Suprapubic skin (tissue), 4 donors: ENCODE results near the gene SP140L.

Experiments
- EP300 ChIP-seq: sonication (generic); formaldehyde crosslinking; IDR thresholded peaks from one replicate; pipeline ENCODE4 v1.6.1; 2017; ENCODE audit warnings: antibody characterized with exemption
- POLR2A ChIP-seq, 2 donors: fragments of 450-650 bp; IDR thresholded peaks; one replicate each; pipeline ENCODE4 v1.6.1; 2017; ENCODE audit warnings: antibody characterized with exemption in 2 of 2, mild to moderate bottlenecking in 2 of 2, moderate library complexity in 2 of 2
- POLR2AphosphoS5 ChIP-seq, 3 donors: sonication (generic); formaldehyde crosslinking; IDR thresholded peaks; one replicate each; pipeline ENCODE4 v1.6.1; 2017; ENCODE audit warnings: antibody characterized with exemption in 3 of 3
- TF ChIP-seq, protein P1 (sequence below), 2 donors: fragments of 200-600 bp in 1 of 2; fragments of 450-650 bp in 1 of 2; sonication (generic) in 1 of 2; IDR thresholded peaks; one replicate each; pipeline ENCODE4 v1.5.1; 2016 to 2019; ENCODE audit warnings: antibody characterized with exemption in 2 of 2, mild to moderate bottlenecking in 1 of 2, moderate library complexity in 1 of 2

DNA sequence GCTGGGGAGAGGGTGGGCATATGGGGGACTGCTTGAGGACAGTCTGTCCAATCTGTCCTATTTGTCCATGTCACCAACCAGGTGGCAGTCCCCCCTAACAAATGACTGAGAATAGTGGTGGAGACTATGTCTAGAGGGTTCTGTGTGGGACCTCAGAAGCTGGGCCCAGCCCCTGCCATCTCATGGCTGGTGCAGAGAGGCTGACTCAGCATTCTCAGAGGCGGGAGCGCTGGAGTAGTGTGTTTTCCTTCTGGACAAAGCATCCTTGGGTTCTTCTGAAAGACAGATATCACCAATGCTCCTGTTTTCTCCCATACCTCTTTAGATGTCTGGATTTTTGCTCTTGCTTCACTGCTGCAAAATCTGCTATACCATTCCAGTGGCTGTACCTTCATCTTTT, 44.1 kb upstream of the SP140L start:
- TF ChIP-seq, protein P1, sequence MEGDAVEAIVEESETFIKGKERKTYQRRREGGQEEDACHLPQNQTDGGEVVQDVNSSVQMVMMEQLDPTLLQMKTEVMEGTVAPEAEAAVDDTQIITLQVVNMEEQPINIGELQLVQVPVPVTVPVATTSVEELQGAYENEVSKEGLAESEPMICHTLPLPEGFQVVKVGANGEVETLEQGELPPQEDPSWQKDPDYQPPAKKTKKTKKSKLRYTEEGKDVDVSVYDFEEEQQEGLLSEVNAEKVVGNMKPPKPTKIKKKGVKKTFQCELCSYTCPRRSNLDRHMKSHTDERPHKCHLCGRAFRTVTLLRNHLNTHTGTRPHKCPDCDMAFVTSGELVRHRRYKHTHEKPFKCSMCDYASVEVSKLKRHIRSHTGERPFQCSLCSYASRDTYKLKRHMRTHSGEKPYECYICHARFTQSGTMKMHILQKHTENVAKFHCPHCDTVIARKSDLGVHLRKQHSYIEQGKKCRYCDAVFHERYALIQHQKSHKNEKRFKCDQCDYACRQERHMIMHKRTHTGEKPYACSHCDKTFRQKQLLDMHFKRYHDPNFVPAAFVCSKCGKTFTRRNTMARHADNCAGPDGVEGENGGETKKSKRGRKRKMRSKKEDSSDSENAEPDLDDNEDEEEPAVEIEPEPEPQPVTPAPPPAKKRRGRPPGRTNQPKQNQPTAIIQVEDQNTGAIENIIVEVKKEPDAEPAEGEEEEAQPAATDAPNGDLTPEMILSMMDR (IDR thresholded peaks at IDR 0.05) = no peak
- TF ChIP-seq POLR2A (IDR thresholded peaks at IDR 0.05) (no peak), POLR2AphosphoS5 (IDR thresholded peaks at IDR 0.05) (no peak), EP300 (no peak)
